Bronchial epithelial cell (primary cell): ENCODE results near the gene KLF13. TPM values are rescaled to one million over a fixed set of nuclear protein-coding genes. Genes with fewer than 3 reads are reported as not detected.

Source experiments
- DNase-seq: peaks from one replicate; pipeline ENCODE4 v3.0.0-alpha.2; 2010; ENCODE audit warnings: low read depth
- FAIRE-seq: peaks from 2 replicates; lab custom pipeline; 2011; peaks lifted over from hg19 to GRCh38; lab: Jason Lieb, UNC
- H3K27me3 ChIP-seq: 2 replicates; pipeline ENCODE4 v1.5.1; 2011; ENCODE audit warnings: low read length; ENCODE audit not compliant: control insufficient read depth, insufficient read depth
- H3K36me3 ChIP-seq: 2 replicates; pipeline ENCODE4 v1.5.1; 2011; ENCODE audit warnings: low read length; ENCODE audit not compliant: control insufficient read depth, insufficient read depth
- H3K4me3 ChIP-seq: 2 replicates; pipeline ENCODE4 v1.5.1; 2011; ENCODE audit warnings: mild to moderate bottlenecking, low read depth, low read length, control low read depth
- total RNA-seq: library from RNA; depleted of rRNA; stranded (reverse); fragments of >200 nt; gene quantifications from 2 replicates; pipeline ENCODE4 v1.2.1, GENCODE V29; 2014
- TF ChIP-seq, protein P1 (sequence below): IDR thresholded peaks from 2 replicates; pipeline ENCODE4 v1.5.1; 2011; ENCODE audit warnings: mild to moderate bottlenecking, moderate library complexity, low read length, control low read depth, inconsistent platforms; ENCODE audit not compliant: insufficient read depth, severe bottlenecking

KLF13 gene
- total RNA-seq, 1 donor from 2014 or later, result 58.7 TPM

DNA sequence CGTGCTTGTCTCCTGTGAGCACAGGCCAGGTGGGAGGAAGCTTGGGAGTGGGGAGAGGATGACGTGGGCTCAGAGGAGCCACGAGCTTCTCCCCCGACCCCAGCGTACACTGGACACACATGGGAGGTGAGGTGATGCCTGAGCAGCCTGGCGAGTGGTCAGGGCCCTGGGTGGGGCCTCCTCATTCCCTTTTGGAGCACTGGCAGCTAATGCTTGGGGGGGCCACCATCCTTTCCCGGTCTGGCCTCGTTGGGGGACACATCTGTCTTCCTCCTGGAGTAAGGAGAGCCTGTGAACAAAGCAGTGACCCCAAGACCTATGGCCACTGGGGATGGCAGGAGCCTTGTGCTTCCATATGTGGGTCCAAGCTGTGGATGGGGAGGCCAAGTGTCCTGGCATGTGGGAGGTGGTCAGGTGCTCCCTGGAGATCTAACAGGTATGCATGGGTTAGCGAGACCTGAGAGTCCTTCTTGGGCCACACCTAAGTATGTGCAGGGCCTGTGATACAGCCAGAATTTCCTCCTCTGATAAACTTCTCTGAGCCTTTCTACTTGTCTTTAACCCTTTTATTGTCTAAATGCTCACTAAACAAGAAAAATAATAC is 9.5 kb downstream of the KLF13 start:
- TF ChIP-seq, protein P1, sequence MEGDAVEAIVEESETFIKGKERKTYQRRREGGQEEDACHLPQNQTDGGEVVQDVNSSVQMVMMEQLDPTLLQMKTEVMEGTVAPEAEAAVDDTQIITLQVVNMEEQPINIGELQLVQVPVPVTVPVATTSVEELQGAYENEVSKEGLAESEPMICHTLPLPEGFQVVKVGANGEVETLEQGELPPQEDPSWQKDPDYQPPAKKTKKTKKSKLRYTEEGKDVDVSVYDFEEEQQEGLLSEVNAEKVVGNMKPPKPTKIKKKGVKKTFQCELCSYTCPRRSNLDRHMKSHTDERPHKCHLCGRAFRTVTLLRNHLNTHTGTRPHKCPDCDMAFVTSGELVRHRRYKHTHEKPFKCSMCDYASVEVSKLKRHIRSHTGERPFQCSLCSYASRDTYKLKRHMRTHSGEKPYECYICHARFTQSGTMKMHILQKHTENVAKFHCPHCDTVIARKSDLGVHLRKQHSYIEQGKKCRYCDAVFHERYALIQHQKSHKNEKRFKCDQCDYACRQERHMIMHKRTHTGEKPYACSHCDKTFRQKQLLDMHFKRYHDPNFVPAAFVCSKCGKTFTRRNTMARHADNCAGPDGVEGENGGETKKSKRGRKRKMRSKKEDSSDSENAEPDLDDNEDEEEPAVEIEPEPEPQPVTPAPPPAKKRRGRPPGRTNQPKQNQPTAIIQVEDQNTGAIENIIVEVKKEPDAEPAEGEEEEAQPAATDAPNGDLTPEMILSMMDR, result no peak
- no peaks in the 10 kb centered on the region for H3K27me3 ChIP-seq
- H3K36me3 ChIP-seq, result peaks cover 2% of the 10 kb centered on the region
- DNase-seq (no peak), FAIRE-seq (peak; percentile 7)
- no peak overlapping the region for H3K4me3 ChIP-seq

DNA sequence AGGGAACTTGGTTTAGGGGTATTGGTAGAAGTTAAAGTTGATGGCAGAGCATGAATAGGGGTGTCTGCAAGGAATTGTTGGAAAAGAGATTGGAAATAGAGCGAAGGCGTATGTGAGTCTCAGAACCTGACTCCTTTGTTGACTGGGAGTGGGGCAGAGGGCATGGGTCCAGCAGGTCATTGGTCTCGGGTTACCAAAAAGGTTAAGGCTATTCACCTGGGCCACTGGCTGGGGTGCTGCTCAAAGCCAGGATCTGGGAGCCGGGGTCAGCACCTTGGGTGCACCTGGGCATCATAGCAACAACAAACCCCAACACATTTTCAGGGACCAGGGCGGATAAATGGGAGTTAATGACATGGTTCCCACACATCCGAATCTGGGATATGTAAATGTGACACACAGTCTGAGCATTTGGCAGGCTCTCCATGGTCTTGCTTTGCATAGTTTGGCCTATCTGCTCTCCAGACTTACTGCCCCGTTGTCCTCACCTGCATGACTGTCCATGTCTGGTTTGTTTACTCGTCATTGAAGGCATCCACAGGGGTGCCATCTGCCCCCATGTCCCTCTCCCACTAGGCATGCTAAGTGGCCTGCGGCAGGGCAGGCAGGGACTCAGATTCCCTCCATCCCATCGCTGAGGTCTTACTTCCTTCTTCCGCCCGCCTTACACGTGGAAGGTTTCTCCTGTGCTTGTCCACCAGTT is 10.1 kb downstream of the KLF13 start:
- DNase-seq (no peak), FAIRE-seq (no peak)
- TF ChIP-seq, protein P1, result no peak
- peaks cover 2% of the 10 kb centered on the region for H3K36me3 ChIP-seq
- H3K4me3 ChIP-seq, result no peak overlapping the region
- H3K27me3 ChIP-seq, result no peaks in the 10 kb centered on the region

DNA sequence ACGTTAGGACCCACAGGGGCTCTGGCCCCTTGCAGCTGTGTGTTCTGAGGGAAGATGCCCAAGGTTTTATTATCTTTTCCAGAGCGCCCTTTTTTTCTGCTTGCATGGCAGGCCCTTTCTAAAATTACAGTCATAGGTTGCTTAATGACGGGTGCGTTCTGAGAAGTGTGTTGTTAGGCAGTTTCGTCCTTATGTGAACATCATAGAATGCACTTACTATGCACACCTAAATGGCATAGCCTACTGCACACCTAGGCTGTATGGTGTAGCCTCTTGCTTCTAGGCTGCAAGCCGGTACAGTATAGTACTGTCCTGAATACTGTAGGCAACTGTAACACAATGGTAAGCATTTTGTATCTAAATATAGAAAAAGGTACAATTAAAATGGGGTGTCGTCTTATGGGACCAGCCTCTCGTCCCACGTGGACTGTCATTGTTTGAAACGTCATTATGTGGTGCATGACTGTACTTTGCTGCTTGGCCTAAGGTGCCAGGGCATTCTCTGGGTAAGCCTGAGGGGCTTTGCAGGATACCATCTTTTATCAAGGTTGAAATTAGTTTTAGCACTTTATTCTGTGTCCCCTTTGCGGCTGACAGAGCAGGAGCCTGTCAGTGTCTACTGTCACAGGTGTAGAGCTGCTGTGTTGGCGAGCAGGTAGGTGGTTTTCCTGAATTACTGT is 10.9 kb downstream of the KLF13 start:
- no peak overlapping the region for H3K4me3 ChIP-seq
- TF ChIP-seq, protein P1, result no peak
- no peak for DNase-seq
- no peaks in the 10 kb centered on the region for H3K27me3 ChIP-seq
- no peak for FAIRE-seq
- H3K36me3 ChIP-seq, result peaks cover 6% of the 10 kb centered on the region

DNA sequence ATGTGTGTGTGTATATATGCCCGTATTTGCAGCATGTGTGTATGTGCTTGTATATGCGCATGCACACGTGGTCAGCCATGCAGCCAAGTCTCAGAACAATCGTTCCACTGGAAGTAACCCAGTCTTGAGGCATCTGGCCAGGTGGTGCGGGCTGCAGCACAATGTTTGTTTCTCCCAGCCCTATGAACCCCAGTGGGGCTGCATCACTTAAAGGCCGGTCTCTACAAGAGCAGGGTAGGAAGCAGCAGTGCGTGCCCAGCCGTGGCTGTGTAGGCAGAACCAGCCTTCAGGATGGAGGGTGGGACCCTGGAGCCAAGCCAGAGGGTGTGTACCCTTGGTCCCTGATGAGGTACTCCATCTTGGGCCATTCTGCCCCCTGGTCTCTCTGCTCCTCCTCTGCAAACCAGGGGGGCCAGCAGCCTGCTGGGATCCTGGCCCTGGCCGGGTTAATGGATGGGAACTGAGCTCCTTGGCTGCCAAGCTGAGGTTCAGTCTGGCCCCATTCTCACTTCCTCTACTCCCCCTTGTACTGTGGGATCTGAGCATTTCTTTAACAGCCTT is 11.8 kb downstream of the KLF13 start:
- TF ChIP-seq, protein P1, result no peak
- Histone ChIP-seq H3K27me3 (no peaks in the 10 kb centered on the region), H3K4me3 (no peak overlapping the region), H3K36me3 (peaks cover 10% of the 10 kb centered on the region)
- no peak for FAIRE-seq
- DNase-seq, result no peak

DNA sequence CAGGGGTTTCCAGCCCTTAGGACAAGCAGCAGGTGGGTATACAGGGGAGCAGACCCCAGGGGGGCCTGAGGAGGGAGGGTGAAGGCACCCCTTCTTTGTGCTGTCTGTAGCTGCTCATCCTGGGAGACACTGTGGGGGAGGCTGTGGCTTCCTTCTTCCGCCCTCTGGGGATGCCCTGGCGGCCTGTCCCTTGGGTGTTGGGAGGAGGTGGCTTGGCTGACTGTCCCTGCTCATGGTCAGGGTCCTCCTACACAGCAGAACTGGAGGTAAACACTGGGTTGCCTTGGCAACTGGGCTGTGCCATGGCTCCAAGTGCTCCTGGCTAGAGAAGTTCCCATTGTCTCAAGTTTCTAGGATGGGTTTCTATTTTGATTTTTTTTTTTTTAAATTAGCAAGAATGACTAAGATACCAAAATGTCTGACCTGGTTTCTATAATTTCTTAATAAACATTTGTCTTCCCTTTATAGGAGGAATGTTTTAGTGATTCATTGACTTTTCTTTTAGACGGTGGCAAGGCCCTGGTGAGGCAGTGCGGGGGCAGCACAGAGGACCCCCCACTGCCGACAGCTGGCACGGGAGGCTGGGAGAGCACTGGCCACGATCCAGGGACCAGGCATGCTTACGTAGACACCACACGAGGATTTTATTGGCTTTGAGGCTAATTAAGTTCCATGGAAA is 12.4 kb downstream of the KLF13 start:
- FAIRE-seq (no peak), DNase-seq (peak; percentile 23)
- no peaks in the 10 kb centered on the region for H3K27me3 ChIP-seq
- TF ChIP-seq, protein P1, result no peak
- peaks cover 10% of the 10 kb centered on the region for H3K36me3 ChIP-seq
- H3K4me3 ChIP-seq, result no peak overlapping the region
